Urinary bladder (tissue), 4 donors: Measurements from ENCODE around the gene DCLRE1C. TPM values are rescaled to one million over a fixed set of nuclear protein-coding genes. Genes with fewer than 3 reads are reported as not detected.
"Not testable (repeated sequence)": the region's sequence is repeated elsewhere in the genome, so short reads cannot be mapped to it uniquely, and the experiment has no call there.

ENCODE experiments used
- DNase-seq: peaks from one replicate; pipeline ENCODE4 v3.0.0-alpha.2; 2015; ENCODE audit errors: extremely low spot score
- H3K27ac ChIP-seq: one replicate; pipeline ENCODE4 v1.5.1; 2013; ENCODE audit warnings: low read depth, mild to moderate bottlenecking, moderate library complexity
- H3K36me3 ChIP-seq: one replicate; pipeline ENCODE4 v1.6.1; 2013; ENCODE audit warnings: mild to moderate bottlenecking, moderate library complexity; ENCODE audit not compliant: insufficient read depth
- H3K4me1 ChIP-seq: one replicate; pipeline ENCODE4 v1.6.1; 2013; ENCODE audit warnings: mild to moderate bottlenecking, moderate library complexity; ENCODE audit not compliant: insufficient read depth
- H3K4me3 ChIP-seq: one replicate; pipeline ENCODE4 v1.5.1; 2013; ENCODE audit warnings: low read depth, low read length
- WGBS: extraction: QIAGEN DNeasy Blood & Tissue Kit; methylation state at CpG from one replicate; pipeline ENCODE4 v1.1.7; 2013; 5-methylcytosine and 5-hydroxymethylcytosine counted together
- polyA plus RNA-seq: library from polyadenylated mRNA; stranded (reverse); fragments of 200-250 nt; gene quantifications from one replicate; pipeline ENCODE4 v1.2.3, GENCODE V29; 2013
- total RNA-seq: library from RNA; depleted of rRNA; stranded (reverse); fragments of >200 nt; gene quantifications from one replicate; pipeline ENCODE4 v1.2.3, GENCODE V29; 2014
- donor health status: healthy with polysubstance abuse.
- donor health status: healthy.

The DCLRE1C gene
- total and polyA plus RNA-seq, 2 donors: 7.1 to 19.5 TPM

DNA sequence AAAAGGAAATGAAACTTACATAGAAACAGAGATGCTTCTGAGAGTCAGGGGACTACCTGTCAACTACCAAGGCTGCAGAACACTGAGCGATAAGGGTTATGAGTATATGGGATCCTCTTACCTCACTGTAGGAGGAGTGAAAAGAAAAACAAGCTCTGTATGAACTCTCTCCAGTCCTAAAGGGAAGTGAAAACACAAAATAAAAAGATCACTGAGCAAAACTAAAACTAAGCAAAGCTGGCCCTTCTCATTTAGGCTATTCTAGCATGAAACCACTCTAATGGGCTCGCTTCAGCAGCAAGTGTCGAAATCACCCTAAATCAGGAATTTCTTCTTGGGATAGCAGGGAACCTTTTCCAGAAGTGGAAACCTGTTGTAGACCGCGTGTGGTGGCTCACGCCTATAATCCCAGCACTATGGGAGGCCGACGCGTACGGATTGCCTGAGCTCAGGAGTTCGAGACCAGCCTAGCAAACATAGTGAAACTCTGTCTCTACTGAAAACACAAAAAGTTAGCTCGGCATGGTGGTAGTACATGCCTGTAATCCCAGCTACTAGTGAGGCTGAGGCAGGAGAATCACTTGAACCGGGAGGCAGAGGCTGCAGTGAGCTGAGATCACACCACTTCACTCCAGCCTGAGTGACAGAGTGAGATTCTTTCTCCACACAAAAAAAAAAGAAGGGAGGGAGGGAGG, 27.0 kb downstream of the DCLRE1C start:
- WGBS: 91% methylated on average over 13 of the region's 13 CpGs
- H3K36me3 ChIP-seq: peaks cover 8% of the 10 kb centered on the region
- H3K27ac ChIP-seq: no peak overlapping the region
- DNase-seq: no peak
- H3K4me3 ChIP-seq: no peak overlapping the region
- no peaks in the 10 kb centered on the region for H3K4me1 ChIP-seq

DNA sequence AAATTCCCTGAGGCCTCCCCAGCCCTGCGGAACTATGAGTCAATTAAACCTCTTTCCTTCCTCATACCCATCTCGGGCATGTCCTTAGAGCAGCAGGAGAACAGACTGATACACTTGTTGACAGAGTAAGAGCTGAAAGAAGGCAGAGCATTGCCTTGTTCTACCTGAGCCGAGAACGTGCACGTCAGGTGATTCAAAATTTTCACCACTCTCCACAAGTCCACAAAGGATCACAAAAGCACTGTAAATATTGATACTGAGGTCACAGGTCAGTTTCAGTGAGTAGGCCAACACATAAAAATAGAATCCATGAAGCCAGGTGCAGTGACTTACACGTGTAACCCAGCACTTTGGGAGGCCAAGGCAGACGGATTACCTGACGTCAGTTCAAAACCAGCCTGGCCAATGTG, 27.8 kb downstream of the DCLRE1C start:
- WGBS: 91% methylated on average over 8 of the region's 8 CpGs
- DNase-seq: no peak
- H3K4me3 ChIP-seq: no peak overlapping the region
- H3K36me3 ChIP-seq: peaks cover 8% of the 10 kb centered on the region
- H3K4me1 ChIP-seq: no peaks in the 10 kb centered on the region
- no peak overlapping the region for H3K27ac ChIP-seq

DNA sequence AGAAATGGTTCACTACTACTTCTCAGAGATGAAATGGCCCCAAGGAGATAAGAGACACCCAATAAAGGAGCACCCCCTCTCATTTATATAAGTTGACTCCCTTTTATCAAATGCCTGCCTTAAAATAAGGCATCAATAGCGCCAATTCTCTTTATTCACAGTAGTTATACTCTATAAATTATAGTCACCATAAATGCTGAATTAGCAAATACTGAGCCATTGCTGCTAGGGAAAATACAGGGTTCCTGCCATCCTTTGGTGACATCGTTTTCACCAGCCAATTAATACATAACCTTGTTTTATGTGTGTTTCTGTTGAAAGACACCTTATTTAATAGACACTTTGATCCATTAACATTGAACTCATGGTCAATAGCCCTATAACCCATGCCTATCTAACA, 28.6 kb downstream of the DCLRE1C start:
- no peaks in the 10 kb centered on the region for H3K4me1 ChIP-seq
- no peak overlapping the region for H3K4me3 ChIP-seq
- no peak for DNase-seq
- peaks cover 10% of the 10 kb centered on the region for H3K36me3 ChIP-seq
- WGBS: 98% methylated on average over 2 of the region's 2 CpGs
- no peak overlapping the region for H3K27ac ChIP-seq

DNA sequence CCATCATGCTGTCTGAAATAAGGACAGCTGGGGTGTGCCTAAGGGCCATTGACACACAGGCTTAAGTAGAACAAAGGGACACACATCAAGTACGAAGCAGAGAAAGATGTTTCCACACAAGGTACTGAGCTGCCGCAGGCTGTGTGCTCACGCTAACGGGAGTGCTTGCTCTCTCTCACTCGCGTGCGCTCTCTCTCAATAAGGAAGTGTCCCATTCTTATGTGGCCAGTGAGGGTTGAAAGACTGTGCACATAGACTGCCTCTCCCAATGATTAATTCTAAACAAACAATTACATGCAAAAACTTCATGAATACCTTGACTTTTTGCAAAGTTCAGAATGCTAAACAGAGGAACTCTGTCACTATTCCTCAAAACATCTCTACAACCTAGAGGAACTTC, 29.9 kb downstream of the DCLRE1C start:
- 94% methylated on average over 7 of the region's 7 CpGs for WGBS
- Histone ChIP-seq H3K4me1 (no peaks in the 10 kb centered on the region), H3K4me3 (no peak overlapping the region), H3K36me3 (peaks cover 10% of the 10 kb centered on the region), H3K27ac (no peak overlapping the region)
- no peak for DNase-seq

DNA sequence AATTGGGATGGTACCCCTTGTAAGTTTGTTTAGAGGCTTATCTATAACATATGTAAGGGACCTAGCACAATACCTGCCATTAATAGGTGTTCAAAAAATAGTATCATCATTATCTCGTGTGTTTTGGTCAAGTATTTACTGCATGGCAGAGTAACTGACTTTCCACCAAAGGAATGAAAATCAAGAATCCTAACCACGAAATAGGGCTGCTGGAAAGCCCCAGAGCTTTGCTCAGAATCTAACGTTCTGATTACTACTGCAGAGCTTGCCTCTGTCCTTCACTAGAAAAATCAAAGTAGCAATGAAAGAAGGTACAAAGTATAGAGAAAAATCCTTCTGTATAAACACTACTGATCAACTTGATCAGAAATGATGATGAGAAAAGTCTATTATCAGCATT, 34.9 kb downstream of the DCLRE1C start:
- Histone ChIP-seq H3K4me1 (no peaks in the 10 kb centered on the region), H3K36me3 (peaks cover 12% of the 10 kb centered on the region), H3K4me3 (no peak overlapping the region), H3K27ac (no peak overlapping the region)
- WGBS: 89% methylated on average over 3 of the region's 3 CpGs
- no peak for DNase-seq

DNA sequence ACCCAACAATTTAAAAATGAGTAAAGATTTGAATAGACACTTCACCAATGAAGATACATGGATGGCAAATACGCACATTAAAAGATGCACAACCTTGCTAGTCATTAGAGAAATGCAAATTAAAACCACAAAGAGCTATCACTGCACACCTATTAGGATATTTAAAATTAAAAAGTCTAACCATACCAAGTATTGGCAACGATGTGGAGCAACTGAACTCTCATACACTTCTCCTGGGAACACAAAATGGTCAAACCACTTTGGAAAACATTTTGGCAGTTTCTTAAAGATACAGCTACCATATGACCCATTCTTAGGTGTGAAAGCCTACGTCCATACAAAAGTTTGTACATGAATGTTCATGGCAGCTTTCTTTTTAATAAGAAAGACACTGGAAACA, 36.1 kb downstream of the DCLRE1C start:
- H3K4me3 ChIP-seq: no peak overlapping the region
- H3K36me3 ChIP-seq: peaks cover 12% of the 10 kb centered on the region
- DNase-seq: no peak
- WGBS: 99% methylated on average over 3 of the region's 3 CpGs
- no peak overlapping the region for H3K27ac ChIP-seq
- H3K4me1 ChIP-seq: no peaks in the 10 kb centered on the region

DNA sequence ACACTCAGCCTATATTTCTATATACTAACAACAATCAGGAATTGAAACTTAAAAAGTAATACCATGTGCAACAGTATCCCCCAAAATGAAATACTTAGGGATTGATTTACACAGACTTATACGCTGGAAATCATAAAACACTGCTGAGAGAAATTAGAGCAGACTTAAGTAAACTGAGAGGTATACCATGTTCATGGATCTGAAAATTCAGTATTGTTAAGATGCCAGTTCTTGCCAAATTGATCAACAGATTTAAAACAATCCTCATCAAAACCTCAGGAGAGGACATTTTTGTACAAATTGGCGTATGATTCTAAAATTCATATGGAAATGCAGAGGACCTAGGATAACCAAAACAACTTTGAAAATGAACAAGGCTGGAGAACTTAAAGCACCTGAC, 37.3 kb downstream of the DCLRE1C start:
- no peak overlapping the region for H3K27ac ChIP-seq
- no peak overlapping the region for H3K4me3 ChIP-seq
- no peak for DNase-seq
- no peaks in the 10 kb centered on the region for H3K4me1 ChIP-seq
- H3K36me3 ChIP-seq: peaks cover 10% of the 10 kb centered on the region
- 98% methylated on average over 2 of the region's 2 CpGs for WGBS

DNA sequence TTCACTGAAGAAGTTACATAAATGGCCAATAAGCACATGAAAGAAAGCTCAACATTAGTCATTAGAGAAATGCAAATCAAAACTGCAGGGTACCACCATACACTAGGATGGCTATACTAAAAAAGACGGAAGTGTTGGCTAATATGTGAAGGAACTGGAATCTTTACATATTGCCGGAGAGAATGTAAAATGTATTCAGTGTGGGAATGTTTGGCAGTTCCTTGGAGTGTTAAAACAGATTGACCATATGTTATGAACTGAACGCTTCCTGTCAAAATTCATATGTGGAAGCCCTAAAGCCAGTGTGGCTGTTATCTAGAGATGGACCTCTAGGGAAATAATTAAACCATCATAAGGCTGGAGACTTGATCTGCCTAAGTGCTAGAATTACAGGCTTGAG, 42.1 kb downstream of the DCLRE1C start:
- Histone ChIP-seq H3K4me3 (no peak overlapping the region), H3K27ac (no peak overlapping the region), H3K4me1 (no peaks in the 10 kb centered on the region), H3K36me3 (peaks cover 3% of the 10 kb centered on the region)
- DNase-seq: no peak
- WGBS: over 99% methylated on average over 3 of the region's 3 CpGs

DNA sequence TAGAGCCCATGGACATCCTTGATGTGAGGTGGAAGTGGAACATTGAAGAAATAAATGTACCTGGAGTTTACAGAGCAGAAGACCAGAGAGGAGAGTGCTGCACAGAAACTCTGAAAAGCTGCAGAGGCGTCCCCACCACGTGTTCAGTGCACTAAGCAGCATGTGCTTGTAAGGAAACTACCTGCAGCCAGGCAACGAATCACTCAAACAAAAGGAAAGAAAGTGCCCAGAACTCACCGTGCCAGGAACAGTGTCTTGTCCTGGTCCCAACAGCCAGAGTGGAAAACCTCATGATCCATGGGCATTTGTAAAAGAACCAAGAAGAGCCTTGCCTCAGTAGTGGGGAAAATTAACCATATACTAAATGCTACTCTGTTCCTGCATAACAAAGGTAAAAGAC, 42.9 kb downstream of the DCLRE1C start:
- Histone ChIP-seq H3K27ac (no peak overlapping the region), H3K4me1 (no peaks in the 10 kb centered on the region), H3K36me3 (peaks cover 3% of the 10 kb centered on the region), H3K4me3 (no peak overlapping the region)
- 96% methylated on average over 4 of the region's 4 CpGs for WGBS
- no peak for DNase-seq

DNA sequence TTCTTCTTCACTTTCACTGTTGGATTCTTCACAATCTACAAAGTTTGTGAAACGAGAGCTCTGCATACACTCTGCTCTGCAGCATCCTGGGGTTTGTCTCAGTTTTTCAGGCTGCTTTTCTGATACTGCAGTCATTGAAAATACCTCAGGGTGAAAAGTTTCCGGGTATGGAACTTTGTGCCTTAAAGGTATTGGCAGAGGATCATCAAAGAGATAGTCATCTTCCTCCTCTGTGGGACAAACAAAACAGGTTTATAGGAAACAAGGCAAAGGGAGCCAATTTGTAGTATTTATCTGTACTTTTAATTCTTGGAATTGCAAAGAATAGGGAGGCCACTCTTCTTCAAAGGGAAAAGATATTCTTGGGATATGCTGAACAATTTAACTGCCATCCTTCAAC, 44.8 kb downstream of the DCLRE1C start:
- no peaks in the 10 kb centered on the region for H3K4me1 ChIP-seq
- WGBS: 89% methylated on average over 2 of the region's 2 CpGs
- no peak overlapping the region for H3K27ac ChIP-seq
- no peak overlapping the region for H3K4me3 ChIP-seq
- peaks cover 2% of the 10 kb centered on the region for H3K36me3 ChIP-seq
- no peak for DNase-seq

DNA sequence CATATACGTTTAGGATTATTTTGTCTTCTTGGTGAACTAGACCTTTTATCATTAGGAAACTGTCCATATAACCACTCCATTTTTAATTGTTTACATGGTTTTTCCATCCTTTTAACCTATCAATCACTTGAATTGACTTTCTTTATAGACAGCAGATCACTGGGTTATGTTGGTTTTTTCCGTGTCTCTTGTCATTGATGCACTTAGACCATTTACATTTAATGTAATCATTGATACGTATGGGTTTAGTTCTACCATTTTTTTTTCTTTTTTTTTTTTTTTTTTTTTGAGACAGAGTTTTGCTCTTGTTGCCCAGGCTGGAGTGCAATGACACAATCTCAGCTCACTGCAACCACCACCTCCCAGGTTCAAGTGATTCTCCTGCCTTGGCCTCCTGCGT, 46.3 kb downstream of the DCLRE1C start:
- WGBS: 95% methylated on average over 4 of the region's 4 CpGs
- not testable (repeated sequence) for DNase-seq, H3K36me3 ChIP-seq, H3K27ac ChIP-seq, H3K4me3 ChIP-seq, H3K4me1 ChIP-seq

DNA sequence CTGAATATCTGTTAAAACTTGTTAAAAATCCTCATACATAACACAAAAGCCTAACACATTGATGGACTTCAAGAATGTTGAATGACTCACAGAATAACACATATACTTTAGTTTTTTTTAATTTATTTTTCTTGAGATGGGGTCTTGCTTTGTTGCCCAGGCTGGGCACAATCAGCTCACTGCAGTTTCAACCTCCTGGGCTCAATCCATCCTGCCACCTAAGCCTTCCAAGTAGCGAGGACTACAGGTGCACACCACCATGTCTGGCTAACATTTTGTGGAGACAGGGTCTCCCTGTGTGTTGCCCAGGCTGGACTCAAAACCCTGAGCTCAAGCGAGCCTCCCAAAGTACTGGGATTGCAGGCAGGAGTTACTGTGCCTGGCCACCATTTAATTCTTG, 47.1 kb downstream of the DCLRE1C start:
- H3K27ac ChIP-seq: no peak overlapping the region
- 99% methylated on average over 2 of the region's 2 CpGs for WGBS
- H3K4me3 ChIP-seq: no peak overlapping the region
- H3K4me1 ChIP-seq: no peaks in the 10 kb centered on the region
- H3K36me3 ChIP-seq: peaks cover 2% of the 10 kb centered on the region
- no peak for DNase-seq

DNA sequence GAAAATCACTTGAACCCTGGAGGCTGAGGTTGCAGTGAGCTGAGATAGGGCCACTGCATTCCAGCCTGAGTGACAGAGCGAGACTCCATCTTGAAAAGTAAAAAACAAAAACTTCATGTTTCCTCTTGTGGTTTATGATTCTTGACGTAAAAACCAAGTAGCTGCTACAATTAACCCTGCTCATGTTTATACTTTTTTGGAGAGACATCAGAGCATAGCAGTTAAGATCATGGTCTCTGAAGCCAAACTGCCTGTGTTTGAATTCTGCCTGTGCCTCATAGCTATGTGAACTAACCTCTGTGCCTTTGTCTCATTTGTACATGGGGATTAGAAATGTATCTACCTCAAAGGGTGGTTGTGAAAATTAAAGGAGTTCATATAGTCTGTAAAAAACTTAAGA, 48.0 kb downstream of the DCLRE1C start:
- Histone ChIP-seq H3K36me3 (peaks cover 2% of the 10 kb centered on the region), H3K4me3 (no peak overlapping the region), H3K4me1 (no peaks in the 10 kb centered on the region), H3K27ac (no peak overlapping the region)
- DNase-seq: no peak
- WGBS: 91% methylated on average over 2 of the region's 2 CpGs

DNA sequence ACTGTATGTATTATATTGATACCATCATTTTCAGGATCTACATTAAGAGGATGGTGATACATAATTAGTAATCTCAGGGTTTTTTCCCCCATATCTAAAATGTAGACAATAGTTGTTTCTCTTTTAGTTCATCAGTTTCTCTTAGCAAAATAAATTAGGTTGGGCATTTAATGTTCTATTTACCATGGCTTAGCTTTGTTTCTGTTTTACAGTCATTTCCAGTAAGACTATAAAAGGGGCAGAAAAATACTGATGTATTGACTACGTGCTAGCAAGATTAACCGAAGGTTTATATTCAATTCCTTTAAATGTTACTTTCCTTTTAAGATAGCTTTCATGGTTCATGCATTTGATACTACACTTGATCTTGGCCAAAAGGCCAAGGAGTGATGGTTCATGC, 49.0 kb downstream of the DCLRE1C start:
- no peak overlapping the region for H3K27ac ChIP-seq
- DNase-seq: no peak
- 95% methylated on average over 2 of the region's 2 CpGs for WGBS
- no peak overlapping the region for H3K4me3 ChIP-seq
- peaks cover 2% of the 10 kb centered on the region for H3K36me3 ChIP-seq
- H3K4me1 ChIP-seq: no peaks in the 10 kb centered on the region

DNA sequence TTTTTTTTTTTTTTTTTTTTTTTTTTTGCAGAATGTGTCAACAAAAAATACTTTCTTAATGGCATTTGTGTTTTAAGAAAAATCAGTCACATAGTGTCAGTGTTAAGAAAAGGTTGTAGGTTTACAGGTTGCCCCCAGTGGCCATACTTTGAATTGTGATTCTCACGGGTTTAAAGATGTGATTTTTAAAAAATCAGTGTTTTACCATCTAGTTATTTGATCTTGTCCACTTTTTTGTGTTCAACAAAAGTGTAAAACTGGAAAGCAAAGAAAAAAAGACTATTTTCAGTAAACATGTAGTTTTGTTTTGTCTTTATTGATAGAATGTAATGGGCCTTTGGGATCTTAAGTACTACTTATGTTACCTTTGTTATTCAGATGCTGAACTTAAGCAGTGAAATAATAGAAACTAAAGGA, 49.6 kb downstream of the DCLRE1C start:
- Histone ChIP-seq H3K36me3 (peaks cover 2% of the 10 kb centered on the region), H3K4me1 (no peaks in the 10 kb centered on the region), H3K27ac (no peak overlapping the region), H3K4me3 (no peak overlapping the region)
- no peak for DNase-seq
- WGBS: 51% methylated on average over 1 of the region's 1 CpG
